NCI-H345 treated with DMSO at 0.1 percent for 48 hours (cell line): ENCODE data around the gene LIPK.
"Not testable (repeated sequence)": the region's sequence is repeated elsewhere in the genome, so short reads cannot be mapped to it uniquely, and the experiment has no call there.

Source experiments
- DNase-seq: peaks from one replicate; lab custom pipeline; 2025; ENCODE audit not compliant: unreplicated experiment; lab: John Stamatoyannopoulos, UW

The LIPK gene

GRCh38 chr10:88715517-88715916, 9.5 kb downstream of the LIPK start:
- no peak for DNase-seq

- DNase-seq: no peak
These were observed 15.3 kb downstream of the LIPK start for GRCh38 chr10:88721392-88721791.

GRCh38 chr10:88725798-88726197, 19.7 kb downstream of the LIPK start:
- DNase-seq: no peak

- no peak for DNase-seq
These were observed 22.2 kb downstream of the LIPK start for GRCh38 chr10:88728107-88728763.

- DNase-seq: no peak
These were observed 24.8 kb downstream of the LIPK start for GRCh38 chr10:88730864-88731263.

- no peak for DNase-seq
These were observed 25.2 kb downstream of the LIPK start for GRCh38 chr10:88731296-88731695.

GRCh38 chr10:88733215-88733614, 27.2 kb downstream of the LIPK start:
- no peak for DNase-seq

- DNase-seq: no peak
These were observed 29.6 kb downstream of the LIPK start for GRCh38 chr10:88735661-88736060.

GRCh38 chr10:88741921-88742320, 35.9 kb downstream of the LIPK start:
- DNase-seq: not testable (repeated sequence)

GRCh38 chr10:88742448-88742847, 36.4 kb downstream of the LIPK start:
- no peak for DNase-seq

GRCh38 chr10:88744002-88744401, 38.0 kb downstream of the LIPK start:
- DNase-seq: no peak

- no peak for DNase-seq
These were observed 39.6 kb downstream of the LIPK start for GRCh38 chr10:88745633-88746032.

- no peak for DNase-seq
These were observed 48.2 kb downstream of the LIPK start for GRCh38 chr10:88754287-88754686.

- DNase-seq: no peak
These were observed 49.7 kb downstream of the LIPK start for GRCh38 chr10:88755753-88756152.

GRCh38 chr10:88756660-88757059, 50.6 kb downstream of the LIPK start:
- no peak for DNase-seq

- DNase-seq: no peak
These were observed 53.5 kb downstream of the LIPK start, which contains the start of gene LIPN for GRCh38 chr10:88759366-88760101. Gene LIPN, plus strand, starts transcription at chr10:88760020. Its CDS starts 1,386 bp downstream, at chr10:88761406.

- DNase-seq: no peak
These were observed 56.9 kb downstream of the LIPK start for GRCh38 chr10:88762906-88763305.

- DNase-seq: no peak
These were observed 57.4 kb downstream of the LIPK start for GRCh38 chr10:88763441-88763840.

GRCh38 chr10:88764110-88764509, 58.1 kb downstream of the LIPK start:
- DNase-seq: no peak

GRCh38 chr10:88765816-88766215, 59.8 kb downstream of the LIPK start:
- DNase-seq: no peak

- DNase-seq: no peak
These were observed 63.3 kb downstream of the LIPK start for GRCh38 chr10:88769384-88769783.

- no peak for DNase-seq
These were observed 75.2 kb downstream of the LIPK start for GRCh38 chr10:88781206-88781605.

GRCh38 chr10:88782222-88782621, 76.2 kb downstream of the LIPK start:
- no peak for DNase-seq
